Measurements from ENCODE around the gene PTPN3. TPM values are rescaled to one million over a fixed set of nuclear protein-coding genes. Genes with fewer than 3 reads are reported as not detected.

PTPN3 gene
- total RNA-seq, 2 donors from 2014 or later, result 2.7 to 4.6 TPM

GRCh38 chr9:109329638-109330258 lies 168.4 kb downstream of the PTPN3 start:
- Histone ChIP-seq H3K4me1 (ENCODE audit: control insufficient read depth, insufficient read depth, low read length) (no peaks in the 10 kb centered on the region), H3K9me3 (ENCODE audit: control insufficient read depth, low read length) (no peaks in the 10 kb centered on the region), H3K4me3 (ENCODE audit: low read length) (no peak overlapping the region), H3K9ac (ENCODE audit: extremely low read depth, low read length, poor library complexity, severe bottlenecking) (no peak overlapping the region), H3K36me3 (ENCODE audit: control insufficient read depth, insufficient read depth, low read length) (no peaks in the 10 kb centered on the region), H3K27me3 (ENCODE audit: control insufficient read depth, insufficient read depth, low read length, poor library complexity, severe bottlenecking) (no peaks in the 10 kb centered on the region), H3K27ac (ENCODE audit: low read depth, low read length) (no peak overlapping the region)
- Mint-ChIP-seq H3K4me3 (no peak overlapping the region), H3K4me1 (no peaks in the 10 kb centered on the region), H3K9me3 (no peaks in the 10 kb centered on the region), H3K27me3 (ENCODE audit: insufficient read depth) (peaks cover 4% of the 10 kb centered on the region), H3K36me3 (ENCODE audit: low read depth) (no peaks in the 10 kb centered on the region), H3K27ac (no peak overlapping the region)
- 90 to 91% methylated on average over 5 to 11 of the region's 11 CpGs for WGBS, 2 experiments (ENCODE audit: insufficient coverage in 1 of 2, insufficient read length in 1 of 2)
- DNase-seq, result no peak
- TF ChIP-seq CTCF (conservative IDR thresholded peaks at IDR 0.05), result no peak

- 72 to 82% methylated on average over 11 to 12 of the region's 12 CpGs for WGBS, 2 experiments (ENCODE audit: insufficient coverage in 1 of 2, insufficient read length in 1 of 2)
- Mint-ChIP-seq H3K36me3 (ENCODE audit: low read depth) (no peaks in the 10 kb centered on the region), H3K4me3 (no peak overlapping the region), H3K9me3 (no peaks in the 10 kb centered on the region), H3K27me3 (ENCODE audit: insufficient read depth) (peaks cover 5% of the 10 kb centered on the region), H3K4me1 (no peaks in the 10 kb centered on the region), H3K27ac (peak overlapping the region; percentile 30)
- Histone ChIP-seq H3K27ac (ENCODE audit: low read depth, low read length) (no peak overlapping the region), H3K9ac (ENCODE audit: extremely low read depth, low read length, poor library complexity, severe bottlenecking) (no peak overlapping the region), H3K36me3 (ENCODE audit: control insufficient read depth, insufficient read depth, low read length) (no peaks in the 10 kb centered on the region), H3K4me3 (ENCODE audit: low read length) (no peak overlapping the region), H3K27me3 (ENCODE audit: control insufficient read depth, insufficient read depth, low read length, poor library complexity, severe bottlenecking) (no peaks in the 10 kb centered on the region), H3K9me3 (ENCODE audit: control insufficient read depth, low read length) (no peaks in the 10 kb centered on the region), H3K4me1 (ENCODE audit: control insufficient read depth, insufficient read depth, low read length) (no peaks in the 10 kb centered on the region)
- no peak for TF ChIP-seq CTCF (conservative IDR thresholded peaks at IDR 0.05)
- DNase-seq, result no peak
Measured at GRCh38 chr9:109328978-109329637, 169.0 kb downstream of the PTPN3 start.

Small RNA genes lying within 50 kb of the gene (microRNA-seq; reads per million reads assigned to microRNA genes)
- not detected for gene MIR3927 (ENCODE audit: borderline microRNAs expressed)

Other genes starting within 250 kb of the PTPN3 start
- 1 to 10 TPM; 6.4 to 6.6 TPM for gene EPB41L4B, start 177.2 kb downstream of the PTPN3 start, total RNA-seq

All from endodermal cell (in vitro differentiated cells).